GM12891 (cell line): ENCODE results near the gene CHST8.

ENCODE experiments used
- PAX5 ChIP-seq: IDR thresholded peaks from 2 replicates; pipeline ENCODE4 v1.6.1; 2011; ENCODE audit warnings: low read length, moderate library complexity, mild to moderate bottlenecking; ENCODE audit not compliant: insufficient read depth, severe bottlenecking
- POLR2A ChIP-seq: IDR thresholded peaks from 2 replicates; pipeline ENCODE4 v1.6.1; 2011; ENCODE audit warnings: low read depth, low read length, control low read depth
- POLR2AphosphoS5 ChIP-seq: IDR thresholded peaks from 2 replicates; pipeline ENCODE4 v1.6.1; 2011; ENCODE audit warnings: low read depth, low read length, control low read depth
- SPI1 ChIP-seq: IDR thresholded peaks from 2 replicates; pipeline ENCODE4 v1.6.1; 2011; ENCODE audit warnings: low read depth, low read length, control low read depth
- TAF1 ChIP-seq: IDR thresholded peaks from 2 replicates; pipeline ENCODE4 v1.6.1; 2011; ENCODE audit warnings: low read depth, low read length, control low read depth

GRCh38 chr19:33574824-33575223 lies 46.9 kb upstream of the CHST8 start:
- TF ChIP-seq POLR2AphosphoS5 (no peak), POLR2A (no peak), SPI1 (no peak), TAF1 (no peak), PAX5 (no peak)
